GM12801 (cell line): Measurements from ENCODE around the gene ITFG2.

ENCODE experiments used
- CTCF ChIP-seq: IDR thresholded peaks from one replicate; pipeline ENCODE4 v1.5.1; 2011; ENCODE audit warnings: control low read depth; ENCODE audit not compliant: insufficient read length; ENCODE audit errors: extremely low read depth

Gene ITFG2

GRCh38 chr12:2797721-2798418 is 14.6 kb upstream of the ITFG2 start:
- TF ChIP-seq CTCF: no peak

- TF ChIP-seq CTCF: no peak
Observed at GRCh38 chr12:2800046-2800570, 12.4 kb upstream of the ITFG2 start.

- TF ChIP-seq CTCF: no peak
Observed at GRCh38 chr12:2801044-2801783, 11.3 kb upstream of the ITFG2 start.

- no peak for TF ChIP-seq CTCF
Observed at GRCh38 chr12:2803635-2804392, 8.7 kb upstream of the ITFG2 start.

- TF ChIP-seq CTCF: no peak
Observed at GRCh38 chr12:2804393-2805142, 7.9 kb upstream of the ITFG2 start.

GRCh38 chr12:2805143-2805520 is 7.3 kb upstream of the ITFG2 start:
- TF ChIP-seq CTCF: no peak

GRCh38 chr12:2806700-2807099 is 5.8 kb upstream of the ITFG2 start:
- TF ChIP-seq CTCF: no peak
